ENCODE results near the gene PLEKHG4B.
"Not testable (repeated sequence)": the region's sequence is repeated elsewhere in the genome, so short reads cannot be mapped to it uniquely, and the experiment has no call there.

PLEKHG4B gene

DNA sequence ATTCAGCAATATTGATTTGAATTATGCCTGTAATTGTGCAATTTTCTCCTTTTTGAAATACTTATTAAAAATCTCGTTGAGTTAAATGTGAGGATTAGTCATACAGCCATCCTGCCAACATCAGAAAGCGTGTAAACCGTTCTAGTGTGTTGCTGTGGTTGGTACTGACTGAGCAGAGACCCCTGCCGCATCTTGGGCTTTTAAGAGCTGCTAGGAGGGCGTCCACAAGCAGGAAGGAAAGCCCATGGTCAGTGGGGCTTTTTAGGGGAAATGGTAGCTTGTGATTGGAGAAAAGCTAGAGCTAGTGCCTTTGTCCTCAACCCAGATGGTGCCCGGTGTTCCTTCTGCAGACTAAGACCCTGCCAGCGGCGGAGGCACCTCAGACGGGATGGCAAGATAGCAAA, 127.5 kb downstream of the PLEKHG4B start:
- no peak for DNase-seq (ENCODE audit: low read depth)
- TF ChIP-seq, protein P1, sequence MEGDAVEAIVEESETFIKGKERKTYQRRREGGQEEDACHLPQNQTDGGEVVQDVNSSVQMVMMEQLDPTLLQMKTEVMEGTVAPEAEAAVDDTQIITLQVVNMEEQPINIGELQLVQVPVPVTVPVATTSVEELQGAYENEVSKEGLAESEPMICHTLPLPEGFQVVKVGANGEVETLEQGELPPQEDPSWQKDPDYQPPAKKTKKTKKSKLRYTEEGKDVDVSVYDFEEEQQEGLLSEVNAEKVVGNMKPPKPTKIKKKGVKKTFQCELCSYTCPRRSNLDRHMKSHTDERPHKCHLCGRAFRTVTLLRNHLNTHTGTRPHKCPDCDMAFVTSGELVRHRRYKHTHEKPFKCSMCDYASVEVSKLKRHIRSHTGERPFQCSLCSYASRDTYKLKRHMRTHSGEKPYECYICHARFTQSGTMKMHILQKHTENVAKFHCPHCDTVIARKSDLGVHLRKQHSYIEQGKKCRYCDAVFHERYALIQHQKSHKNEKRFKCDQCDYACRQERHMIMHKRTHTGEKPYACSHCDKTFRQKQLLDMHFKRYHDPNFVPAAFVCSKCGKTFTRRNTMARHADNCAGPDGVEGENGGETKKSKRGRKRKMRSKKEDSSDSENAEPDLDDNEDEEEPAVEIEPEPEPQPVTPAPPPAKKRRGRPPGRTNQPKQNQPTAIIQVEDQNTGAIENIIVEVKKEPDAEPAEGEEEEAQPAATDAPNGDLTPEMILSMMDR (IDR thresholded peaks at IDR 0.05; ENCODE audit: control insufficient read depth, insufficient read depth, low read depth, low read length, missing control alignments): no peak
- peak overlapping the region; percentile 82 for H3K4me3 ChIP-seq (ENCODE audit: control insufficient read depth, low read depth, low read length)

DNA sequence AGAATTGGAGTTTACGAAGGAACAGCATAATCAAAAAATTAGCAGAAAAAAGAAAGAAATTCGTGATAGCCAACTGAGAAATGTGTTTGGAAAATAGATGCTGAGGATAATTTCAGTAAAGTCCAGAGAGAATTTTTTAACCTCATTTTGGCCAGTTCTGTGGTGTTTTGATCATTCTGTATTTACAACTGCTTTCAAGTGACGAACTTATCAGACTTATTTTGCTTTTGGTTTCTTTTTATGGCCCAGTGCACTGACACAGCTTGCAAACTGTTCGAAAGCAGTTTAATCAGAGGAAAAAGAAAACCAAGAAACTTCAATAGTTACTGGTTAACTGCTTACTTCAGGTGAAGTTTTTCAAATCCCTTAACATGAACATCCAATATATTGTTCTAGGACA, 128.0 kb downstream of the PLEKHG4B start:
- TF ChIP-seq, protein P1 (IDR thresholded peaks at IDR 0.05; ENCODE audit: control insufficient read depth, insufficient read depth, low read depth, low read length, missing control alignments): no peak
- peak overlapping the region; percentile 82 for H3K4me3 ChIP-seq (ENCODE audit: control insufficient read depth, low read depth, low read length)
- DNase-seq (ENCODE audit: low read depth): no peak

DNA sequence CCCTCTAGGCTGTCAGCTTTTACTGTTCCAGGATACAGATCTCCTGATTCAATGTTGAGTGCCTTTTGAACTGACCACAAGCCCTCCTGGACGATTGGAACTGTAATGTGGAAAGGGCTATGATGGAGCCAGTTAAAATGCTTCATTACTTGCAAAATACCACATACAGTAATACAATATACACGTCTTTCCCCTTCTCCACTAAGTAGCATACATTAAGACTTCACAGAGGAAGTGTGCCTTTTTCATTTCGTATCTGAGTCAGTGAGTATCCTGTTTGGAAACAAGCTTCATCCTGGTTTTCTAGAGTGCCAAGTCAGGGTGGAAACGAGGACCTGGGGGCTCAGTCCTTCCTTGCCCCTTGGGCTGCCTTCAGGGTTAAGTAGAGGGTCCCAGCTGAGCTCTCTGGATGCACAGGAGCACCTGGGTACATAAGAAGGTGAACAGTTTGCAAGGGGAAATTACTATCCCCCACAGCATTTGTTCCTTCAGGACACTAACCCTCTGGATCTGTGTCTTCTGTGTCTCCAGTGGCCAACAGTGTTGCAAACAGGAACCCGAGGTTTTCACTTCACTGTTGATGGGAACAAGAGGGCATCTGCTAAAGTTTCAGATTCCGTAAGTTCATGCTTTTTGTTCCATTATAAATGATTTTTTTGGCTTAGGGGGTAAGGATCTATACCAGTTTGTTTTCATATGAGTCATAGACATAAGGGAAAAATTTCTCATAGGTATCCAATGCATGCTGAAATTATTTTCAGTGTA, 131.2 kb downstream of the PLEKHG4B start:
- DNase-seq (ENCODE audit: low read depth); H3K4me3 ChIP-seq (ENCODE audit: control insufficient read depth, low read depth, low read length): not testable (repeated sequence)

DNA sequence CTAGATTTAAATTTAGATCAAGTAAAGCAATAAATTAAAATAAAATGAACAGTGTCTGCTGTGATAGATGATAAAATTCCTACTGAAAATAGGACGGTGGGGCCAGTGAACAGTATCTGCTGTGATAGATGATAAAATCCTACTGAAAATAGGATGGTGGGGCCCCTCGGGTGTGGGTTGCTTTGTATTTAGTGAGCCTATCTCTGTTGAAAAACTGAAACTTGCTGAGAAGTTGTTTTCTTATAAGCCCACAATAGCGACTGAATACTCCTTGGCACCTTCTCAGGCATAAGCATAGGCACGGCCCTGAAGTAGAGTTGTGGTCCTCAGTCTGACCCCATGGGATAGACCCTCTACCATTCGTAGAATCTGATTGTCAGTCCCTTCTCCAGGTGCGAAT, 131.8 kb downstream of the PLEKHG4B start:
- H3K4me3 ChIP-seq (ENCODE audit: control insufficient read depth, low read depth, low read length): no peak overlapping the region
- TF ChIP-seq, protein P1 (IDR thresholded peaks at IDR 0.05; ENCODE audit: control insufficient read depth, insufficient read depth, low read depth, low read length, missing control alignments): no peak
- no peak for DNase-seq (ENCODE audit: low read depth)

DNA sequence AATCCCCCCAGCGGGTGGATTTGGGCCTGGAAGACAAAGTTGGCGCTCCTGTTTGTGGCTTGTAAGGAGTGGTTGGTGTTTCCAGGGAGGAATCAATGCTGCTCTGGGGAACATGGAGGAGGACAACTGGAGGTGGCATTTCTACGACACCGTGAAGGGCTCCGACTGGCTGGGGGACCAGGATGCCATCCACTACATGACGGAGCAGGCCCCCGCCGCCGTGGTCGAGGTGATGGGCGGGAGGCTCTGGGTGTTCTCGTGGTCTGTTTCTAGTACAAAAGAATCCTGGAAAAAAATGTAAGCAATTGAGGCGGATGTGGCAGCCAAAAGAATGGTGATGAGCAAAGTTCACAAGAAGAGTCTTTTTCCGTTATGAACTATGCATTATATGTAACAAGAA, 133.4 kb downstream of the PLEKHG4B start:
- TF ChIP-seq, protein P1 (IDR thresholded peaks at IDR 0.05; ENCODE audit: control insufficient read depth, insufficient read depth, low read depth, low read length, missing control alignments): no peak
- no peak for DNase-seq (ENCODE audit: low read depth)
- H3K4me3 ChIP-seq (ENCODE audit: control insufficient read depth, low read depth, low read length): no peak overlapping the region

DNA sequence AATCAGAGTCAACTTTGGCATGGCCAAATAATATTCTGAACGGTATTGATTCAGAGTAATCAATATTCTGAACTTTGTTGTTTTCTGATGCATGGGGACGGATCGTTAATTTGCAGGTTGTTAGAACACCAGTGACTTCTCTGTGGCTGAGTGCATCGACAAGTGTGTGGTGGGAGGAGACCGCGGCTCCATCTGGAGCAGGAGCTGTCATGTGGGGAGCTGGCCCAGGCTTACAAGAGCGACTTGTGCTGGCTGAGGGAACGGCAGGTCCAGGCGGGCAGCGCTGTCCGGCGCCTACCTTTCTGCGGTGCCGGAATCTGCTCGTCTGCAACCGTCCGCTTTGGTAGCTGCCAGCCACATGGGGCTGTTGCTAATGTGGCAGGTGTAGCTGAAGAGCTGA, 135.4 kb downstream of the PLEKHG4B start:
- H3K4me3 ChIP-seq (ENCODE audit: control insufficient read depth, low read depth, low read length); DNase-seq (ENCODE audit: low read depth): not testable (repeated sequence)

DNA sequence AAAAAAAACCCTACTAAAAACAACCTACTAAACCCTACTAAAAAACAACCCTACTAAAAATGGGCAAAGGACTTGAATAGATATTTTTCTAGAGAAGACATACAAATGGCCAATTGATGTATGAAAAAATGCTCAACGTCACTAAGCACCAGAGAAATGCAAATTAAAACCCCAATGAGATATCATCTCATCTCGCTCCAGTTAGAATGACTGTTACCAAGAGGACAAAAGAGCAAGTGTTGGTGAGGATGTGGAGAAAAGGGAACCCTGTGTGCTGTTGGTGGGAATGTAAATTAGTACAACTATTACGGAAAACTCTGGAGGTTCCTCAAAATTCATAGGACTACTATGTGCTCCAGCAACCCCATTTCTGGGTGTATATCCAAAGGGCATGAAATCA, 136.9 kb downstream of the PLEKHG4B start:
- no peak for DNase-seq (ENCODE audit: low read depth)
- H3K4me3 ChIP-seq (ENCODE audit: control insufficient read depth, low read depth, low read length): no peak overlapping the region
- TF ChIP-seq, protein P1 (IDR thresholded peaks at IDR 0.05; ENCODE audit: control insufficient read depth, insufficient read depth, low read depth, low read length, missing control alignments): no peak

DNA sequence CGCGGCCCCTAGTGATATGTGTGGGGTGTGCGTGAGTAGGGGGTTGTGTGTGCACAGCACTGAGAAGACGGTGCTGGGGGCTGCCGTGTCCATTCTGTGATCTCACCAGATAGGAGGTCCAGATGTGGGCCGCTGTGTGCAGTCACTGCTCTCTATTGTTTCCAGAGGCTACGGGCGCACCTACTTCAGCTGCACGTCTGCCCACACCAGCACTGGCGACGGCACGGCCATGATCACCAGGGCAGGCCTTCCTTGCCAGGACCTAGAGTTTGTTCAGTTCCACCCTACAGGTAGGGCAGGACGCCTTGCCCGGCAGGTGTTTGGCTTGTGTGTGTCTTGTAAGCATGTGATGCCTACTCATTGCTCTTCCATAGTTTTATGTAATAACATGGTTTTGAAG, 138.7 kb downstream of the PLEKHG4B start:
- no peak for DNase-seq (ENCODE audit: low read depth)
- TF ChIP-seq, protein P1 (IDR thresholded peaks at IDR 0.05; ENCODE audit: control insufficient read depth, insufficient read depth, low read depth, low read length, missing control alignments): no peak
- no peak overlapping the region for H3K4me3 ChIP-seq (ENCODE audit: control insufficient read depth, low read depth, low read length)
